Epithelial cell of prostate (primary cell): ENCODE results near the gene OSBP2.

Experiments used
- DNase-seq: peaks from one replicate; pipeline ENCODE4 v3.0.0-alpha.2; 2011; ENCODE audit warnings: low read depth, low spot score
- H3K27ac ChIP-seq: fragments of 450-650 bp; 2 replicates; pipeline ENCODE4 v1.5.1; 2017; ENCODE audit warnings: mild to moderate bottlenecking

Gene OSBP2

GRCh38 chr22:30795118-30795517 is 100.4 kb downstream of the OSBP2 start:
- no peak overlapping the region for H3K27ac ChIP-seq
- no peak for DNase-seq

DNA sequence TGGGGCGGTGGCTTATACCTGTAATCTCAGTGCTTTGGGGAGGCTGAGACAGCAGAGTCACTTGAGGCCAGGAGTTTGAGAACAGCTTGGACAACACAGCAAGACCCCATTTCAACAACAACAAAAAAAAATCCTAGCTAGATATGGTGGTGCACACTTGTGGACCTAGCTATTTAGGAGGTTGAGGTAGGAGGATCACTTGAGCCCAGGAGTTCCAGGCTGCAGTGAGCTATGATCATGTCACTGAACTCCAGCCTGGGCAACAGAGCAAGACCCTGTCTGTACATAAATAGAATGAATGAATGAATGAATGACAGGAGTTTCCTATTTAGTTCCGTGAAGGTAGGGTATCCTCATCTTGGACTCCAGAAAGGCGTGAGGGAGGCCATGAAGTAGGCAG is 107.0 kb downstream of the OSBP2 start:
- no peak overlapping the region for H3K27ac ChIP-seq
- no peak for DNase-seq

GRCh38 chr22:30802202-30803166 is 107.8 kb downstream of the OSBP2 start:
- H3K27ac ChIP-seq, result peak overlapping the region; percentile 81
- DNase-seq, result peak; percentile 62

DNA sequence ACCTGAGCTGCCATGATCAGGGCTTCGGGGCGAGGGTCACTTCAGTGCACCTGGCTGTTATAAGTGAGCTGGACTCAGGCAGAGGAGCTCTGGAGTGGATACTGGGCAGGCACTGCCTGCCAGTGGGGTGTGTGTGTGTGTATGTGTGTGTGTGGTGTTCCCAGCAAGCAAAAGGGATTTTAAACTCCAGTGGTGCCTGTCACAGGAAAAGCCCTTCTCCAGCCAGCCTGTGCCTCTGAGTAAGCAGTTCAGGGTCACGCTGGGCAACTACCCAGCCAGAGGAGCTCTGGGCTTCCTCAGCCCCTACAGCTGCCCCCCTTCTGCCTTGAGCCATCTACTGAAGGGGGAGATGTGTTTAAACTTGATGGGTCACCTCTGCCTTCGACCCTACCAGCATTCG is 109.0 kb downstream of the OSBP2 start:
- DNase-seq, result no peak
- peak overlapping the region; percentile 81 for H3K27ac ChIP-seq

DNA sequence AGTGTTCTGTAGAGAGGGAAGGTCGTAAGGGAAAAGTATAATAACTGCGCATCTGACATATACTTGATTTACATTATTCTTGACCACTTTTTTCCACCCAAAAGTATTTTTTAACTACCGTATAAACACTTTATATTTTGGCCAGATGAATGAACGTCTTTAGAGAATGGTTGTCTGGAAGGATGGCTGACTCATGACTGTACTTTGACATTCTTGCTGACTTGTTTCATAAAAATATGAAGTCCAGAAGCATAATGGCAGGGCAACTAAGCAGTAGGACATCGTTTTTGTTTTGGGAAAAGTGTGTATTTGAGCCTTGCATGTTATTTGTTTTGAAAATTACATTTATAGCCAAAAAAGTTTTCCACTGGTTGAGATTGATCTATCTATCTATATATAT is 110.0 kb downstream of the OSBP2 start:
- peak overlapping the region; percentile 81 for H3K27ac ChIP-seq
- DNase-seq, result no peak

- DNase-seq, result peak; percentile 54
These were observed 111.8 kb downstream of the OSBP2 start for GRCh38 chr22:30806391-30806861.

GRCh38 chr22:30809086-30809485 is 114.4 kb downstream of the OSBP2 start:
- no peak for DNase-seq
- H3K27ac ChIP-seq, result peak overlapping the region; percentile 20

More at GRCh38 chr22:30806391-30806861, 111.8 kb downstream of the OSBP2 start:
- peak overlapping the region; percentile 73 for H3K27ac ChIP-seq

DNA sequence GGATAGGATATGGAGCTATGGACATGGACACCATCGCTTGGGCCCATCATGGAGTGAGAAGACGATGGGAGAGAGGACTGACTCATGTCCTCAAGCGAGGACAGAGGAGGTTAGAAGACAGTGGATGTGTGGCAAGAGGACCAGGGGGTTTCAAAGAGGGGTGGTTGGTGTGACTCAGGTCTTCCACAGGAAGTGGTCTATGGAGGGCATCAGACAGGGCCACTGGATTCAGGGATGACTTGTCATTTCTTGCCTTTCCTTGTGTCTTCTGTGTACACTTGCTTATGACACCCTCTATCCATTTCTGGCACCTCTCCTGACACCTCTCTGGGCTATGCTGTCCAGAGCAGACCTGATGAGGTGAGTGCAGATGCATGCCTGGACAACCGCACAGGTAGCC is 115.4 kb downstream of the OSBP2 start:
- DNase-seq, result no peak
- H3K27ac ChIP-seq, result no peak overlapping the region

DNA sequence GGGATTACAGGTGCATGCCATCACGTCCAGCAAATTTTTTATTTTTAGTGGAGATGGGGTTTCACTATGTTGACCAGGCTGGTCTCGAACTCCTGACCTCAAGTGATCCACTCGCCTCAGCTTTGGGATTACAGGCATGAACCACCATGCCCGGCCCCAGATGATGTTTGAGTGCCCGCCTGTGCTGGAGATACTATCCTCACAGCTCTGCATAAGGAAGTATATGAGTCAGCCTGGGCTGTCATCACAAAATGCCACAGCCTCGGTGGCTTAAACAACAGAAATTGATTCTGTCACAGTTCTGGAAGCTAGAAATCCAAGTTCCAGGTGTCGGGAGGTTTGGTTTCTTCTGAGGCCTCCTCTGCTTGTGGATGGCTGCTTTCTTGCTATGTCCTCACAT is 119.3 kb downstream of the OSBP2 start:
- no peak overlapping the region for H3K27ac ChIP-seq
- no peak for DNase-seq

- H3K27ac ChIP-seq, result no peak overlapping the region
- DNase-seq, result no peak
These were observed 121.7 kb downstream of the OSBP2 start for GRCh38 chr22:30816413-30816812.

GRCh38 chr22:30821381-30821780 is 126.7 kb downstream of the OSBP2 start:
- DNase-seq, result no peak
- no peak overlapping the region for H3K27ac ChIP-seq

GRCh38 chr22:30821863-30822215 is 127.2 kb downstream of the OSBP2 start:
- no peak overlapping the region for H3K27ac ChIP-seq

DNA sequence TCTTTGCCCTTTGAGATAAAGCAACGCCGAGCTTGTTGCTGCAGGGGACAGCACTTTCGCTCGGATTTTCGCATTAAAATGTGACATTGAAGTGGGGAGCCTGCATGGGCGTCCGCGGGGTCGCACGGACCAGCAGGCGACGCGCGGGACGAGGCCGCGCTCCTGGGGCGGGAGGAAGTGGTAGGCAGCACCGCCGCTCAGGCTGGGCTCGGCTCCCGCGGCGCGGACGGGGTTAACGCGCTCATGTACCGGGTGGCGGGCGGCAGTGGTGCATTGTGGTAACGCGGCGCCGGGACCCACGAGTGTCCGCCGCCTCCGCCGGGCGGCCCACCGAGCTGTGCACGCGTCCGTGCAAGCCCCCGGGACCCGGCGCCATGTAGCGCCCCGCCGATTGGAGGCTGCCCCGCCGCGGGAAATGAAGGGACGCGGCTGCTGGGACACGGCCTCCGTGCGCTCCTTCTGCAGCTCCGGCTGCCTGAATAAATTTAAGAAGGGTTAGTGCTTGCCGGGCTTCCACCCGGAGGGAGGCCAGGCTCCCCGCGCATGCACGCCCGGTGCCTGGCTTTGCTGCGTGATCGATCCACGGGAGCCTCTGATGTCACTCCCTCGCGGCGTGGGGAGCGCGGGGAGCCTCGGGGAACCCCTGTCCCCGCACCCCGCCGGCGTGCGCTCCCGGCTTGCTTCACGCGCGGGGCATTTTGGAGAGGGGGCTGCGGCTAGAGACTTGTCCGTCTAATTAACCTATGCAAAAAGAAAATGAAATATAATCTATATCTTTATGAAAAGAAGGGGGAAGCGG is 127.7 kb downstream of the OSBP2 start:
- H3K27ac ChIP-seq, result no peak overlapping the region
- no peak for DNase-seq

More at GRCh38 chr22:30821863-30822215, 127.2 kb downstream of the OSBP2 start:
- DNase-seq, result no peak

DNA sequence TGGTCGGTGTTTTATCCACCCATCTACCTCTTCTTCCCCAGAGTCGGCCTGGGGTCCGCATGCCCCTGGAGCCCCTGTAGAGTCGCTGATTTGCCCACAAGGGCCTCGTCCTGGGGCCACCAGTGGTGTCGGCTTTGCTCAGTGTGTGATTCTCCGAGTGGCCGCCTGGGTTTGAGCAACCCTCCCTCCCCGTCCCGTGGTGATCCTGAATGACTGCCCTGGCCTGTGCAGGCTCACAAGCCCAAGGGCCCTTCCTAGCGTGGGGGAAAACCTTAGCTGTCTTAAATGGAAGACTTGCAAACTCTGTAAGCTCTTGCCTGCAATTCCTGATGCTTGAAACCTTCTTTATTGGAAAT is 128.3 kb downstream of the OSBP2 start:
- DNase-seq, result no peak
- H3K27ac ChIP-seq, result no peak overlapping the region

GRCh38 chr22:30824096-30824495 is 129.4 kb downstream of the OSBP2 start:
- DNase-seq, result no peak
- no peak overlapping the region for H3K27ac ChIP-seq

DNA sequence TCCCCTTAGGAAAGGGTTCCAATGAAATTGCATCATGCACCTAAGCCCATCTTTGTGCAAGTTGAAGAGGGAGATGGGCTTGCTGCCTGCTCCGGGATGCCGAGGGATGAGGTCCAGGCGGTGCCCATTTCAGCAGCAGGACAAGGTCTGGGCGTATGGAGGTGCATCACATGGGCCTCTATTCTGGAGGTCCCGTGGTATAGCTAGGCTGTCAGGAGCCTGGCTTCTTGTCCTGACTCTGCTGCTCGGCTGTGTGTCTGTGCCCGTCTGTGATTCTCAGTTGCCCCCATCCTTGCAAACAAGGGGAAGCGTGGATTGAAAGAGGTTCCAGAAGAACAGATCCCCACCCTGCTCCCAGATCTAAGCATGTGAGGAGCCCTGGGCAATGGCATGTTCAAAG is 130.0 kb downstream of the OSBP2 start:
- H3K27ac ChIP-seq, result no peak overlapping the region
- no peak for DNase-seq

- no peak for DNase-seq
These were observed 131.2 kb downstream of the OSBP2 start for GRCh38 chr22:30825711-30826505.

DNA sequence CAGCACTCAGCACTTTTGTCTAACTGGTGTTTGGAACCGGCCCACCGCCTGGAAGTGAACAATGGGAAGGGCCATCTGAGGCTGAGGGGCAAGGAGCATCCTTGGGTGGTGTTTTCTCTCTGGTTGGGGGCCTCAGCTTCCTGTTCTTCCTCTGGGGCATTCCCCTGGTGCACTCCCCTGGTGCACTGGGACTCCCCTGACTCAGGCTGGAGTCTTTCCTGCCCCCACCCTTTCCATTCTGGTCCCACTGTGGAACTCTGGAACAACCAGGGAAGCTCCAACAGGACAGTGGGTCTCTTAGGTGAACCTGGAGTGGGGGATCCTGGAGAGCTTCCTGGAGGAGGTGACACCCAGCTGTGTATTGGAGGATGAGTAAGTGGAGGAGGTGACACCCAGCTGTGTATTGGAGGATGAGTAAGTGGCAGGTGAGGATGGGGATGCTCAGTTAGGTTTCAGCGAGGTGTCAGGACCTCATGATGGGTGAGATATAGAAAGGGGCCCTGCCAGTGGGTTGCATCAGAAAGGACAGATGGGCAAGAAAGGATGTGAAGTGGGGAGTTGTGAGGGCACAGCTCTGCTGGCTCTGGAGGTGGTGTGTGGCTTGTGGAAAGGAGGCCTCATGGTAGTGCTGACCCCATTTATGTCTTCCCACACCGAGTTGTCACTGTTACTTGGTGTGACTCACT is 132.1 kb downstream of the OSBP2 start:
- DNase-seq, result no peak
- H3K27ac ChIP-seq, result peak overlapping the region; percentile 100

More at GRCh38 chr22:30825711-30826505, 131.2 kb downstream of the OSBP2 start:
- peak overlapping the region; percentile 100 for H3K27ac ChIP-seq

GRCh38 chr22:30827646-30828045 is 133.0 kb downstream of the OSBP2 start:
- H3K27ac ChIP-seq, result peak overlapping the region; percentile 100
- DNase-seq, result no peak
